Dendritic cell treated with granulocyte-macrophage colony-stimulating factor and Interleukin-4, amounts not matched to agents 40 ng/mL and 50 ng/mL, for 4 days (primary cell): Measurements from ENCODE around the gene EYS.

Experiments used
- H3K27ac Mint-ChIP-seq: one replicate; pipeline ENCODE4 v1.8.0; 2022; ENCODE audit warnings: mild to moderate bottlenecking, mixed read lengths
- H3K27me3 Mint-ChIP-seq: one replicate; pipeline ENCODE4 v1.8.0; 2022; ENCODE audit warnings: mild to moderate bottlenecking, mixed read lengths
- H3K36me3 Mint-ChIP-seq: one replicate; pipeline ENCODE4 v1.8.0; 2022; ENCODE audit warnings: low read depth, mixed read lengths
- H3K4me1 Mint-ChIP-seq: one replicate; pipeline ENCODE4 v1.8.0; 2022; ENCODE audit warnings: low read depth, mixed read lengths
- H3K4me3 Mint-ChIP-seq: one replicate; pipeline ENCODE4 v1.8.0; 2022; ENCODE audit warnings: mild to moderate bottlenecking, moderate library complexity, mixed read lengths
- H3K9me3 Mint-ChIP-seq: one replicate; pipeline ENCODE4 v1.8.0; 2022; ENCODE audit warnings: mixed read lengths
- intact Hi-C: fragments of 100-400 bp; cut with micrococcal nuclease; formaldehyde crosslinking; loops from one replicate; pipeline ENCODE4 v1.15.0; 2022

Gene EYS

GRCh38 chr6:64221776-64222175 is 1485.2 kb downstream of the EYS start:
- H3K9me3 Mint-ChIP-seq, result peaks cover 9% of the 10 kb centered on the region
- H3K4me3 Mint-ChIP-seq, result no peak overlapping the region
- no peaks in the 10 kb centered on the region for H3K4me1 Mint-ChIP-seq
- H3K27ac Mint-ChIP-seq, result no peak overlapping the region
- no peaks in the 10 kb centered on the region for H3K36me3 Mint-ChIP-seq
- no peaks in the 10 kb centered on the region for H3K27me3 Mint-ChIP-seq
- intact Hi-C loops, result no loop called here

- H3K36me3 Mint-ChIP-seq, result no peaks in the 10 kb centered on the region
- no peaks in the 10 kb centered on the region for H3K27me3 Mint-ChIP-seq
- no peak overlapping the region for H3K27ac Mint-ChIP-seq
- intact Hi-C loops, result no loop called here
- H3K9me3 Mint-ChIP-seq, result peaks cover 9% of the 10 kb centered on the region
- H3K4me1 Mint-ChIP-seq, result no peaks in the 10 kb centered on the region
- H3K4me3 Mint-ChIP-seq, result no peak overlapping the region
Measured at GRCh38 chr6:64220801-64221200, 1486.2 kb downstream of the EYS start.

GRCh38 chr6:64217721-64218620 is 1489.1 kb downstream of the EYS start:
- Mint-ChIP-seq H3K36me3 (no peaks in the 10 kb centered on the region), H3K27me3 (no peaks in the 10 kb centered on the region), H3K9me3 (peaks cover 9% of the 10 kb centered on the region), H3K4me1 (no peaks in the 10 kb centered on the region), H3K4me3 (no peak overlapping the region), H3K27ac (no peak overlapping the region)
- intact Hi-C loops, result no loop called here

GRCh38 chr6:64214373-64214772 is 1492.7 kb downstream of the EYS start:
- Mint-ChIP-seq H3K27ac (no peak overlapping the region), H3K4me3 (no peak overlapping the region), H3K4me1 (no peaks in the 10 kb centered on the region), H3K27me3 (no peaks in the 10 kb centered on the region), H3K36me3 (no peaks in the 10 kb centered on the region), H3K9me3 (peaks cover 21% of the 10 kb centered on the region)
- intact Hi-C loops, result no loop called here

GRCh38 chr6:64213697-64214096 is 1493.3 kb downstream of the EYS start:
- H3K27me3 Mint-ChIP-seq, result no peaks in the 10 kb centered on the region
- H3K4me3 Mint-ChIP-seq, result no peak overlapping the region
- intact Hi-C loops, result no loop called here
- no peak overlapping the region for H3K27ac Mint-ChIP-seq
- no peaks in the 10 kb centered on the region for H3K36me3 Mint-ChIP-seq
- peaks cover 14% of the 10 kb centered on the region for H3K9me3 Mint-ChIP-seq
- H3K4me1 Mint-ChIP-seq, result no peaks in the 10 kb centered on the region

- no peaks in the 10 kb centered on the region for H3K36me3 Mint-ChIP-seq
- H3K27ac Mint-ChIP-seq, result no peak overlapping the region
- no peak overlapping the region for H3K4me3 Mint-ChIP-seq
- H3K4me1 Mint-ChIP-seq, result no peaks in the 10 kb centered on the region
- H3K9me3 Mint-ChIP-seq, result no peaks in the 10 kb centered on the region
- H3K27me3 Mint-ChIP-seq, result no peaks in the 10 kb centered on the region
- intact Hi-C loops, result no loop called here
Measured at GRCh38 chr6:64197246-64197645, 1509.8 kb downstream of the EYS start.

GRCh38 chr6:64186592-64186991 is 1520.4 kb downstream of the EYS start:
- Mint-ChIP-seq H3K27ac (no peak overlapping the region), H3K9me3 (peaks cover 22% of the 10 kb centered on the region)

GRCh38 chr6:64185621-64186020 is 1521.4 kb downstream of the EYS start:
- H3K27ac Mint-ChIP-seq, result no peak overlapping the region
- no peaks in the 10 kb centered on the region for H3K27me3 Mint-ChIP-seq
- peaks cover 22% of the 10 kb centered on the region for H3K9me3 Mint-ChIP-seq
- intact Hi-C loops, result no loop called here
- no peak overlapping the region for H3K4me3 Mint-ChIP-seq
- H3K36me3 Mint-ChIP-seq, result no peaks in the 10 kb centered on the region
- H3K4me1 Mint-ChIP-seq, result no peaks in the 10 kb centered on the region

More at GRCh38 chr6:64186592-64186991, 1520.4 kb downstream of the EYS start:
- Mint-ChIP-seq H3K4me3 (no peak overlapping the region), H3K4me1 (no peaks in the 10 kb centered on the region), H3K27me3 (no peaks in the 10 kb centered on the region), H3K36me3 (no peaks in the 10 kb centered on the region)
- intact Hi-C loops, result no loop called here

- no peaks in the 10 kb centered on the region for H3K9me3 Mint-ChIP-seq
- no peak overlapping the region for H3K27ac Mint-ChIP-seq
- H3K36me3 Mint-ChIP-seq, result no peaks in the 10 kb centered on the region
- intact Hi-C loops, result no loop called here
- H3K4me1 Mint-ChIP-seq, result no peaks in the 10 kb centered on the region
- H3K4me3 Mint-ChIP-seq, result no peak overlapping the region
- no peaks in the 10 kb centered on the region for H3K27me3 Mint-ChIP-seq
Measured at GRCh38 chr6:64175296-64175695, 1531.7 kb downstream of the EYS start.

- no peaks in the 10 kb centered on the region for H3K4me1 Mint-ChIP-seq
- no peaks in the 10 kb centered on the region for H3K36me3 Mint-ChIP-seq
- H3K4me3 Mint-ChIP-seq, result no peak overlapping the region
- H3K27me3 Mint-ChIP-seq, result no peaks in the 10 kb centered on the region
- peaks cover 8% of the 10 kb centered on the region for H3K9me3 Mint-ChIP-seq
- no peak overlapping the region for H3K27ac Mint-ChIP-seq
- intact Hi-C loops, result no loop called here
Measured at GRCh38 chr6:64170316-64170715, 1536.7 kb downstream of the EYS start.

- Mint-ChIP-seq H3K27me3 (no peaks in the 10 kb centered on the region), H3K4me3 (no peak overlapping the region), H3K9me3 (peaks cover 9% of the 10 kb centered on the region), H3K27ac (no peak overlapping the region), H3K4me1 (no peaks in the 10 kb centered on the region), H3K36me3 (no peaks in the 10 kb centered on the region)
- intact Hi-C loops, result no loop called here
Measured at GRCh38 chr6:64160486-64160885, 1546.5 kb downstream of the EYS start.

- no peak overlapping the region for H3K4me3 Mint-ChIP-seq
- intact Hi-C loops, result no loop called here
- H3K36me3 Mint-ChIP-seq, result no peaks in the 10 kb centered on the region
Measured at GRCh38 chr6:64155063-64155462, 1552.0 kb downstream of the EYS start.

GRCh38 chr6:64146876-64147275 is 1560.2 kb downstream of the EYS start:
- H3K4me3 Mint-ChIP-seq, result no peak overlapping the region
- H3K36me3 Mint-ChIP-seq, result no peaks in the 10 kb centered on the region
- intact Hi-C loops, result no loop called here
- no peaks in the 10 kb centered on the region for H3K27me3 Mint-ChIP-seq
- H3K27ac Mint-ChIP-seq, result no peak overlapping the region
- peaks cover 9% of the 10 kb centered on the region for H3K9me3 Mint-ChIP-seq
- no peaks in the 10 kb centered on the region for H3K4me1 Mint-ChIP-seq

More at GRCh38 chr6:64155063-64155462, 1552.0 kb downstream of the EYS start:
- H3K27ac Mint-ChIP-seq, result no peak overlapping the region
- H3K27me3 Mint-ChIP-seq, result no peaks in the 10 kb centered on the region
- no peaks in the 10 kb centered on the region for H3K4me1 Mint-ChIP-seq
- peaks cover 9% of the 10 kb centered on the region for H3K9me3 Mint-ChIP-seq

- Mint-ChIP-seq H3K27ac (no peak overlapping the region), H3K36me3 (no peaks in the 10 kb centered on the region), H3K4me3 (no peak overlapping the region), H3K27me3 (no peaks in the 10 kb centered on the region), H3K9me3 (peaks cover 9% of the 10 kb centered on the region), H3K4me1 (no peaks in the 10 kb centered on the region)
- intact Hi-C loops, result no loop called here
Measured at GRCh38 chr6:64146094-64146493, 1560.9 kb downstream of the EYS start.

- intact Hi-C loops, result no loop called here
- Mint-ChIP-seq H3K36me3 (no peaks in the 10 kb centered on the region), H3K9me3 (peaks cover 9% of the 10 kb centered on the region), H3K4me3 (no peak overlapping the region), H3K27ac (no peak overlapping the region), H3K27me3 (no peaks in the 10 kb centered on the region), H3K4me1 (no peaks in the 10 kb centered on the region)
Measured at GRCh38 chr6:64145658-64146057, 1561.4 kb downstream of the EYS start.
